Testis (tissue), 2 donors: ENCODE measurements around the gene PGM2L1.

ENCODE experiments used
- CTCF ChIP-seq, 3 experiments: fragments of 450-650 bp in 2 of 3; fragments of 200-600 bp in 1 of 3; sonication (generic) in 1 of 3; IDR thresholded peaks; one replicate each; pipeline ENCODE4 v1.5.1; 2016 to 2019; ENCODE audit warnings: antibody characterized with exemption in 3 of 3, mild to moderate bottlenecking in 2 of 3, moderate library complexity in 1 of 3
- POLR2A ChIP-seq: fragments of 450-650 bp; IDR thresholded peaks from one replicate; pipeline ENCODE4 v1.6.1; 2017; ENCODE audit warnings: antibody characterized with exemption, mild to moderate bottlenecking, moderate library complexity

DNA sequence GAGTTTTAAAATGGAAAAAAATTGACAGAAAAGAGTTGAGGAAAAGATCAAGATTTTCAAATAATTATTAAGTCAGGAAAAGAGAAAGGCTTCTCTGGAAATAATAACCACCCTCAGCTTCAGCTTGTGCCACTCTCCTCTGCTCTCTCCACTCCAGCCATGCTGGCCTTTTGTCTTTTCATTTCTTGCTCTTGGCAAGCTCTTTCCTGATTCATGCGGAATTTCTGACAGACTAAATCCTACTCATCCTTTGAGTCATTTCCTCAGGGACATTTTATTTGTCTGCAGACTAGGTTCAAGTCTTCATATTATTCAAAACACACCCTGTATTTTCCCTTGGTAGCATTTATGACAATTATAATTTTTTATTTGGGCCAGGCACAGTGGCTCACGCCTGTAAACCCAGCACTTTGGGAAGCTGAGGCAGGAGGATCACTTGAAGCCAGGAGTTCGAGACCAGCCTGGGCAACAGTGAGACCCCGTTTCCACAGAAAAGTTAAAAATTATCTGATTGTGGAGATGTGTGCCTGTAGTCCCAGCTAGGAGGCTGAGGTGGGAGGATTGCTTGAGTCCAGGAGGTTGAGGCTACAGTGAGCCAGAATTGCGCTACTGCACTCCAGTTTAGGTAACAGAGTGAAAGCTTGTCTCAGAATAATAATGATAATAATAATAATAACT, 79.0 kb downstream of the PGM2L1 start:
- no peak for TF ChIP-seq POLR2A
- TF ChIP-seq CTCF (IDR thresholded peaks at IDR 0.05): no peak
